GM18508 (cell line): ENCODE data around the gene SLC43A1.
A peak's percentile ranks its signal among the peaks of the same experiment; 100 is the strongest.

Experiments used
- ATAC-seq: cut with Tn5 transposase; IDR thresholded peaks from one replicate; pipeline ENCODE4 v1.9.1; 2021; ENCODE audit warnings: moderate number of reproducible peaks; ENCODE audit not compliant: insufficient read depth, unreplicated experiment

Gene SLC43A1

GRCh38 chr11:57499983-57500461 is 15.5 kb downstream of the SLC43A1 start:
- no peak for ATAC-seq

GRCh38 chr11:57499413-57499982 is 16.0 kb downstream of the SLC43A1 start:
- ATAC-seq: no peak

- no peak for ATAC-seq
These were observed 17.0 kb downstream of the SLC43A1 start for GRCh38 chr11:57498540-57498939.

GRCh38 chr11:57497303-57498247 is 17.9 kb downstream of the SLC43A1 start:
- ATAC-seq: no peak

- no peak for ATAC-seq
These were observed 19.2 kb downstream of the SLC43A1 start for GRCh38 chr11:57496109-57496820.

GRCh38 chr11:57493507-57494503 is 21.7 kb downstream of the SLC43A1 start:
- ATAC-seq: no peak

GRCh38 chr11:57491371-57492061 is 24.0 kb downstream of the SLC43A1 start:
- ATAC-seq: no peak

- ATAC-seq: no peak
These were observed 24.9 kb downstream of the SLC43A1 start for GRCh38 chr11:57490456-57491248.

GRCh38 chr11:57487920-57488659 is 27.4 kb downstream of the SLC43A1 start:
- ATAC-seq: no peak

GRCh38 chr11:57487021-57487778 is 28.3 kb downstream of the SLC43A1 start:
- ATAC-seq: no peak

GRCh38 chr11:57485217-57485990 is 30.1 kb downstream of the SLC43A1 start:
- no peak for ATAC-seq

GRCh38 chr11:57484141-57484710 is 31.3 kb downstream of the SLC43A1 start:
- ATAC-seq: peak; percentile 65

GRCh38 chr11:57483562-57483918 is 32.0 kb downstream of the SLC43A1 start:
- no peak for ATAC-seq

GRCh38 chr11:57482782-57483561 is 32.5 kb downstream of the SLC43A1 start:
- no peak for ATAC-seq
